ENCODE measurements around the gene OASL.

OASL gene

GRCh38 chr12:120988658-120989057 lies 50.4 kb downstream of the OASL start:
- DNase-seq = no peak

- no peak for DNase-seq
These were observed 50.8 kb downstream of the OASL start for GRCh38 chr12:120988234-120988633.

GRCh38 chr12:120984351-120984898 lies 54.6 kb downstream of the OASL start:
- no peak for DNase-seq

- no peak for DNase-seq
These were observed 55.3 kb downstream of the OASL start for GRCh38 chr12:120983759-120984158.

GRCh38 chr12:120982659-120983058 lies 56.4 kb downstream of the OASL start:
- DNase-seq = no peak

GRCh38 chr12:120981407-120981941 lies 57.6 kb downstream of the OASL start:
- no peak for DNase-seq

- no peak for DNase-seq
These were observed 58.2 kb downstream of the OASL start for GRCh38 chr12:120980800-120981368.

GRCh38 chr12:120979862-120980696 lies 59.0 kb downstream of the OASL start:
- DNase-seq = no peak

- no peak for DNase-seq
These were observed 59.7 kb downstream of the OASL start for GRCh38 chr12:120979220-120979861.

GRCh38 chr12:120978296-120979219 lies 60.5 kb downstream of the OASL start, which contains the start of gene HNF1A:
Gene HNF1A, plus strand, starts transcription at chr12:120978543. Its CDS starts 226 bp downstream, at chr12:120978769.
- no peak for DNase-seq

GRCh38 chr12:120977531-120978295 lies 61.3 kb downstream of the OASL start:
- no peak for DNase-seq

GRCh38 chr12:120972870-120973543 lies 66.0 kb downstream of the OASL start:
- no peak for DNase-seq

- DNase-seq = peak; percentile 25
These were observed 67.5 kb downstream of the OASL start for GRCh38 chr12:120971299-120972180.

- DNase-seq = no peak
These were observed 68.7 kb downstream of the OASL start for GRCh38 chr12:120970310-120970709.
